Measurements from ENCODE around the gene NFS1.
"Not testable (repeated sequence)": the region's sequence is repeated elsewhere in the genome, so short reads cannot be mapped to it uniquely, and the experiment has no call there.

Gene NFS1

DNA sequence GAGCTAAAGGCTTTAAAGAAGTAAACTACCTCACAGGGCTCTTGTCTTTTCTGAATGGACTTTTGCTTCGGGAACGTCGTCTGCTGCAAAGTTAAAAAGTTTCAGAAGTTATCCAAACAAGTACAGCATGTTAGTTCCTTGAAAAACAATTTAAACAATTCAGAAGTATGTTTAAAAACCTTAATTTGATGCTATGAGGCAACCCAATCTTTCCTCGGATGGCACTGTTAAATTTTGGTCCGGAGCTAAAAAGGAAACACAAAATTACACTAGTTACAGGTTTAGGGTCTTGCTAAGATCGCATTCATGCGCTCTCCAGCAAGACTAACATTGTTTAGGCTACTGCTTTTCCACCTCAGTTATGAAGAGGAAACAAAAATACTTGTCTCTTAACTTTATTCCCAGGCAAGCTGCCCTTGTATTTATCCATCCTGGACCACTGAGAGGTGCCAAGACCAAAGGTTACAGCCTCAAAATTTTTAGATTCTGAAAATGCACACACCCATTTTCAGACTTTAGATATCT lies 30.2 kb upstream of the NFS1 start:
- DNase-seq = no peak

DNA sequence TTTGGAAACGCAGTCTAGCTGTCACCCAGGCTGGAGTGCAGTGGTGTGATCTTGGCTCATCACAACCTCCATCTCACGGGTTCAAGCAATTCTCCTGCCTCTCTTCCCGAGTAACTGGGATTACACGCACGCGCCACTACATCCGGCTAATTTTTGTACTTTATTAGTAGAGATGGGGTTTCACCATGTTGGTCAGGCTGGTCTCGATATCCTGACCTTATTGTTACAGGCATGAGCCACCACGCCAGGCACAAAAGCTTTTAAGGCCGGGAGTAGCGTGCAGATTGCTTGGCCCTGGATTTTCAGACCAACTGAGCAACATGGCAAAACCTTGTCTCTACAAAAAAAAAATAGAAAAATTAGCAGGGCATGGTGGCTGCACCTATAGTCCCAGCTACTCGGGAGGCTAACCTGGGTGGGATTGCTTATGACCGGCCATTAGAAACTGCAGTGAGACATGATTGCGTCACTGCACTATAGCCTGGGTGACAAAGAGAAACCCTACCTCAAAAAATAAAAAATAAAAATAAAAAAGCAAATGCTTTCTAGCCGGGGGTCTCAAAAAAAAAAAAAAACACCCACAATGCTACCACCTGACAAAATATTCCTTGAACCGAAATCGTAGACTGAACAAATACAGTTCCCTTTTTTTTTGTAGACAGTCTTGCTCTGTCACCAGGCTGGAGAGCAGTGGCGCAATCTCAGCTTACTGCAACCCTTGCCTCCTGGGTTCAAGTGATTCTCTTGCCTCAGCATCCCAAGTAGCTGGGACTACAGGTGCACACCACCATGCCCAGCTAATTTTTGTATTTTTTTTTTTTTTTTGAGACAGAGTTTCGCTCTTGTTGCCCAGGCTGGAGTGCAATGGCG lies 27.9 kb upstream of the NFS1 start:
- DNase-seq = no peak

DNA sequence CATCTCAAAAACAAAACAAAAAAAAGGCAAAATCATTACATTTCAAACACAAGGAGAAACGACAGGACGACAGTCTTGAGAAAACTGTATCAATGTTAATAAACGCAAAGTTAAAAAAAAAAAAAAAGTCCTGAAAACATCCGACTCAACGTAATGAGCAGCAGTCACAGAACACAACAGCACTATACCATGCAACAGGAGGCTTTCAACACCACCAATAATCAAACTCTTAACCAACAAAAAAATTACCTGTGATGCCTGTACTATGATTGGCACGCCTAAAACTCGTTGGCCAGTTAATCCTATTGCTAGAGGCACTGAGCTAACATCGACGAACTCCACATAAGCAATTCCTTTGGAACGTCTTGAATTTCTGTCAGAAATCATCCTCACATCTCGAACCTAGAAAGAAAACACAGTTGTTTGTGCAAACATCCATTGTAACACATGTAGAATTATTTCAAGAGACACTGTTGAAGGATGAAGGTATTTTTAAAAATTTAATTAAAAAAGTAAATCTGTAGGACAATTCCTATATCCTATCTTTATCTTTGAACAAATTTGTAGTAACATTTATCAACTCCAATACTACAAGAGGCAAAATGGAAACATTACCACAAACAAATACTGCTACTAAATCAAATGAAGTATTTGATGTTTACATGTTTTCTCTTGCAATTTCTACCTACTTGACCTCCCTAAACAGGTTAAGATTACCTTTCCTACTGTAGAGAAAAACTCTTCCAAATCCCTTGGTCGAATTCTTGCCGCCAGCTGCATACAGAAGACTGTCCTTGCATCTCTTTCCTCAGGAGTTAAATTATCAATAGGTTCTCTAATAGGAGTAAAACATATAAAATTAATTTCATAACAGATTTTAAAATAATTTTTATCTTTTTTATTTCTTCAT lies 25.4 kb upstream of the NFS1 start:
- DNase-seq = no peak

DNA sequence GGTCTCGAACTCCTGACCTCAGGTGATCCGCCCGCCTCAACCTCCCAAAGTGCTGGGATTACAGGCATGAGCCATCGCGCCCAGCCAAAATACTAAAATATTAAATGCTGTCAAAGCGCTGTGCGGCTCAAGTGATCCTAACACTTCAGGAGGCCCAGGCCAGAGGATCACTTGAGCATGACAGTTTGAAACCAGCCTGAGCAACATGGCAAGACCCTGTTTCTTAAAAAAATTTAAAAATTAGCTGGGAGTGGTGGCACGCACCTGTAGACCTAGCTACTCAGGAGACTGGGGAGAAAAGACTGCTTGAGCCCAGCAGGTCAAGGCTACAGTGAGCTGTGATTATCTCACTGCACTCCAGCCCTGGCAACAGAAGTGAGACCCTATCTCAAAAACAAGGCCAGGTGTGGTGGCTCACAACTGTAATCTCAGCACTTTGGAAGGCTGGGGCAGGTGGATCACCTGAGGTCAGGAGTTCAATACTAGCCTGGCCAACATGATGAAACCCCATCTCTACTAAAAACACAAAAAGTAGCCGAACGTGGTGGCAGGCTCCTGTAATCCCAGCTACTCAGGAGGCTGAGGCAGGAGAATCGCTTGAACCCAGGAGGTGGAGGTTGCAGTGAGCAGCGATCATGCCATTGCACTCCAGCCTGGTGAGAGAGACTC lies 24.6 kb upstream of the NFS1 start:
- DNase-seq = not testable (repeated sequence)

DNA sequence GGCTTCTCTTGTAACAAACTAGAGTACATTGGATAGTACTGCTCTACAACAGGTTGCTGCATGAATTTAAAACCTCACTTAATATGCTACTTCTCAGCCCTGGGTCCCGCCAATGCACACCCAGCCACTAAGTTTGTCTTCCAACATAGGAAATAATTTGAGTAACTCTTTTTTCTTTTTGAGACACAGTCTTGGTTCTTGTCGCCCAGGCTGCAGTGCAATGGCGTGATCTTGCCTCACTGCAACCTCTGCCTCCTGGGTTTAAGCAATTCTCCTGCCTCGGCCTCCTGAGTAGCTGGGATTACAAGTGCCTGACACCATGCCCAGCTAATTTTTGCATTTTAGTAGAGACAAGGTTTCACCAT lies 24.1 kb upstream of the NFS1 start:
- DNase-seq = not testable (repeated sequence)

DNA sequence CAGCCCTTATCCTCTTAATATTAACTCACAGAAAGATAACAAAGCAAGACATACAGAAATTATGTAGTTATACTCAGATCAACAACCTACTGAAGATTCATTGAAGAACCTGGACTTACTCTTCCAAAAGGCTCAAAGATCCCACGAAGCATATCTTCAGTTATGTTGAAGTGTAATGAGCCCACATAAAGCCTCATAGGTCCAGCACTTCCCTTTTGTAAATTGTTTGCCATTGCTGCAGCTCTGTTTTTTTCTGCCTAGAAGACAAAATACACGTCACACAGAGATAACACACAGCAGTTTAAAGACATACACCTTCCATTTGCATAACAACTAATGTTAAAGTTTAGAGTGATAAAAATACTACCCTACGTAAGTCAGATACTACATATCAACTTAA lies 22.5 kb upstream of the NFS1 start:
- no peak for DNase-seq

DNA sequence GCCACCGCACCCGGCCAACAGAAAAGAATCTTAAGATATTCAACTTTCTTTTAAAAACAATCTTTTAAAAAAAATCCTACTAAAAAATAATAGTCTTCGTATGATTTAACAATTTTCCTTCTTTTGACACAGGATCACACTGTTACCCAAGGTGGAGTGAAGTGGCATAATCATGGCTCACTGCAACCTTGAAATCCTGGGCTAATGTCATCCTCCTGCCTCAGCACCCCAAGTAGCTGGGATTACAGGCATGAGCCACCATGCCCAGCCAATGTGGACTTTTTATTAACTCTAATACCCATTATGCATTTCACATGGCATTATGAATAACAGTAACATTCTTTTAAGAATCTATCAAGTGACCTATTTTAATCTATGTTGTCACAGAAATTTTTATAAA lies 22.1 kb upstream of the NFS1 start:
- no peak for DNase-seq

DNA sequence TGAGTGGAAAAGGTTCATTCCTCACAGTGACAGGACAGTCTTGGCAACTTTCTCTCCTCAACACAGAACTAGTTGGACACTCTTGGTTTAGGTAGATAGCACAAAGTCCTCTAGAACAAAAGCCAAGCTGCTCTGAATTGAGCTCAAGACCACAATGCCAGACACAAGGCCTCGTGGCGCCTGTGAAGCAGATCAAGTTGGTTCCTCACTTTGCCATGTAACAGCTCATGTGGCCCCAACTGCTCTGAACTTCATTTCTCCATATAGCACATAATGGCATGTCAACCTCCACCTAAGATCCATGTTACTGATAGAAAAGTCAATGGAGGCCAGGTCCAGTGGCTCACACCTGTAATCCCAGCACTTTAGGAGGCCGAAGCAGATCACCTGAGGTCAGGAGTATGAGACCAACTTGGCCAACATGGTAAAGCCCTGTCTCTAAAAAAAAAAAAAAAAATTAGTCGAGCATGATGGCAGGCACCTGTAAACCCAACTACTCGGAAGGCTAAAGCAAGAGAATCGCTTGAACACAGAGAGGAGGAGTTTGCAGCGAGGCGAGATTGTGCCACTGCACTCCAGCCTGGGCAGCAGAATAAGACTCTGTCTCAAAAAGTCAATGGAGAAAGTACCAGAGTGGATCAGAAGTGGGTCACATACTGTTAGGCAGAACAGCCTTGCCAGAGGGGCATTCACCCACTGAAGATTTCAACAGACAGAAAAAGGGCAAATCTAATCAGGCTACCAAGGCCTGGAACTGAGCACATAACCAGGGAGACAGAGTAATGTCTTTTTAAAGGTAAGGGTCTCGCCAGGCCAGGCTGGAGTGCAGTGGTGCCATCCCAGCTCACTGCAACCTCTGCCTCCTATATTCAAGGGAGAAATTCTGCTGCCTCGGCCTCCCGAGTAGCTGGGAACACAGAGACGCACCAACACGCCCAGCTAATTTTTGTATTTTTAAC lies 21.3 kb upstream of the NFS1 start:
- DNase-seq = no peak

DNA sequence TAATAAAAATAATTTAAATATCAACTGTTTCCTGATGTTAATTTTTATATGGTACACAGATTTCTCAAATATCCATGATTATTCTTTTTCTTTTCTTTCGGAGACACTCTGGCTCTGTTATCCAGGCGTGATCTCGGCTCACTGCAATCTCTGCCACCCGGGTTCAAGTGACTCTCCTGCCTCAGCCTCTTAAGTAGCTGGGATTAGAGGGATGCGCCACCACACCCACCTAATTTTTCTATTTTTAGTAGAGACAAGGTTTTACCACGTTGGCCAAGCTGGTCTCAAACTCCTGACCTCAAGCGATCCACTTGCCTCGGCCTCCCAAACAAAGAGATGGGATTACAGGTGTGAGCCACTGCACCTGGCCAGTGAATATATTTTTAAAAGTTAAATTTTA lies 20.6 kb upstream of the NFS1 start:
- DNase-seq = no peak

DNA sequence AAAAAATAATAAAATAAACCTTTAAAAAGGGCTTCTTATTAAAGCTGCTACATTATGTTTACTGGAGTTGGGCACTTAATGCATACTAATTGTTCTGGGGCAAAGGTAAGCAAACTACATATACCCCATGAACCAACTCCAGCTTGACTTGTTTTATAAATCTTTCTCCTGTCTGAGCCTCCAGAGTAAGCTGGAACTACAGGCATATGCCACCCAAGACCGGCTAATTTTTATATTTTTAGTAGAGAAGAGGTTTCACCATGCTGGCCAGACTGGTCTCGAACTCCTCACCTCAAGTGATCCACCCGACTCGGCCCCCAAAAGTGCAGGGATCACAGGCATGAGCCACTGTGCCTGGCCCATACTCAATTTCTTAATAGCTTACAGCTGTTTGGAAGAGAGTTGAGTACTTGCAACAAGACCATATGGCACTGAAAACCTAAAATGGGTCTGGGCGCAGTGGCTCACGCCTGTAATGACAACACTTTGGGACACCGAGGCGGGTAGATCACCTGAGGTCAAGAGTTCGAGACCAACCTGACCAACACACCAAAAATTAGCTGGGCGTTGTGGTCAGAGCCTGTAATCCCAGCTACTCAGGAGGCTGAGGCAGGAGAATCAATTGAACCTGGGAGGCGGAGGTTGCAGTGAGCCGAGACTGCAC lies 20.0 kb upstream of the NFS1 start:
- no peak for DNase-seq

DNA sequence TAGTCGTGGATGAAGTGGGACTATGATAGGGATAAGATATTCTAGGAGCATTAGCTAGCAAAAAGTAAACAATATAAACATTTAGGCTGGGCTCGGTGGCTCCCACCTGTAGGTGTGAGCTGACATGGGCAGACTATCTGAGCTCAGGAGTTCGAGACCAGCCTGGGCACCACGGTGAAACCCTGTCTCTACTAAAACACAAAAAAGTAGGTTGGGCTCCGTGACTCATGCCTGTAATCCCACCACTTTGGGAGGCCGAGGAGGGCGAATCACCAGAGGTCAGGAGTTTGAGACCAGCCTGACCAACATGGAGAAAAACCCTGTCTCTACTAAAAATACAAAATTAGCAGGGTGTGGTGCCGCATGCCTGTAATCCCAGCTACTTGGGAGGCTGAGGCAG lies 19.2 kb upstream of the NFS1 start:
- not testable (repeated sequence) for DNase-seq

DNA sequence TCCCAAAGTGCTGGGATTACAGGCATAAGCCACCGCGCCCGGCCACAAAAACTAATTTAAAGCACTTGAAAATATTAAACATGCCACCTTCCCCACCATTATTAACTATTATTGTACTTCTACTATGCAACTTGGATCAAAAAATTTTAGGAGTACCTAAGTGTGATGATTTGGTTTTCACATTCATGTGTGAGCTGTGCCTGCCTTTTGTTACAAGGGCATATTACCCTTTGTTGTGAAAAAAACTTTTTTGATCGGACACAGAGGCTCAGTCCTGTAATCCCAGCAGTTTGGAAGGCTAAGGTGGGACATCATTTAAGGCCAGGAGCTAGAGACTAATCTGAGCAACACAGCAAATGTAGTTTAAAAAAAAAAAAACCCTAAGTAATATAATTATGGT lies 17.2 kb upstream of the NFS1 start:
- DNase-seq = no peak

DNA sequence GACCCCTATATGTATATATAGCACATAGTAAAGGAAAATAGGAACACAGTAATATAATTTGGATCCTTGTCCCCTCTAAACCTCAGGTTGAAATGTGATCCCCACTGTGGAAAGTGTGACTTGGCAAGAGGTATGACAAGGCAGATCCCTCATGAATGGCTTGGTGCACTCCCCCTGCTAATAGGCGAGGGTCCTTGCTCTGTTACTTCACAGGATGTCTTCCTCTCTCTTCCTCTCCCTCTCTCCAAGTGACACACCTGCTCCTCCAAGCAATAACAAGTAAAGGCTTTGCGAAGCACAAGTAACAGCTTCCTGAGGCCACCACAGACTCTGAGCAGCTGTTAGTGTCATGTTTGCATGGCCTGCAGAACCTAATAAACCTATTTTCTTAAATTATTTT lies 16.5 kb upstream of the NFS1 start:
- no peak for DNase-seq

DNA sequence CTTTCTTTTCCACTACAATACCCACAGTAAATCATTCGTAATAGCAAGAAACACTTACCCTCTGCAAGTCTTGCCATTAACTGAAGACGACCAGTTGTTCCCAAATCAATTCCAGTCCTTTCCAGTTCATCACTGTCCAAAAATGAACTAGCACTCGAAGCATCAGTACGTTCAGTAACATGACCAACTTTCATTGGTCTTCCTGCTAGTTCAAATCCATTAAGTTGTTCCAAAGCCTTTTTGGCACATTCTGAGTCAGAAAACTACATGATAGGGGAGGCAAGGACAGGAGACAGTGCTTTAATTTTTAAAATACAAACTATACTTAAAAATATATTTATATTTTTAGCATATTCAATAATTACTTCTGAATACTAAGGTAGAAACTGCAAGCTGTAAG lies 15.0 kb upstream of the NFS1 start:
- no peak for DNase-seq

DNA sequence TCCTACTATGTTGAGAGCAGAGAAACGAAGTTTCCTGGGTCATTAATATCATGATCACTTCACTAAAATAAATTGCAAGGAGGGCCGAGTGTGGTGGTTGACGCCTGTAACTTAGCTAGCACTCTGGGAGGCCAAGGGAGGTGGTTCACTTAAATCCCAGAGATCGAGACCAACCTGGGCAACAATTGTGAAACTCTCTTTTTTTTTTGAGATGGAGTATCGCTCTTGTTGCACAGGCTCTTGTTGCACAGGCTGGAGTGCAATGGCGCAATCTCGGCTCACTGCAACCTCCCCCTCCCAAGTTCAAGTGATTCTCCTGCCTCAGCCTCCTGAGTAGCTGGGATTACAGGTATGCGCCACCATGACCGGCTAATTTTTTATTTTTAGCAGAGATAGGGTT lies 14.0 kb upstream of the NFS1 start:
- DNase-seq = not testable (repeated sequence)

DNA sequence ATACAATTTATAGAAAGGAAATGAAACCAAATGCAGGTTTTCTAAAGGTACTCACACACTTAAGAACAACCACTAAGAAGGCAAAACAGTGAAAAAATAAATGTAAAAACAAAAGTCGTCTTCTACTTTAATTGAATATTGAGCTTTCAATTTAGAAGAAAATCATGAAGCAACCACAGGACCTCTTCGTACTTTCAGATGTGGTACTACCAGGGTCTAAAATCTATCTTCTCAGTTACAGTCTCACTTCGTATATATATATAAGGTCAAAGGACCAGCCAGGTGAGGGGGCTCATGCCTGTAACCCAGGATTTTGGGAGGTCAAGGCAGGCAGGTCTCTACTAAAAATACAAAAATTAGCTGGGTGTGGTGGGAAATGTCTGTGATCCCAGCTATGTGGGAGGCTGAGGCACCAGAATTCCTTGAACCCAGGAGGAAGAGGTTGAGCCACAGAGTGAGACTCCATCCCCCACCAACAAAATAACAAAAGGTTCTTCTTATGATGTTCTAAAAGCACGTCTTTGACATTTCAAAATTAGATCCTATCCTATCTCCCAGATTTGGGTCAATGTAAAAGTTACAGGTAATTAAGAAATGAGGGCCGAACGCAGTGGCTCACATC lies 12.5 kb upstream of the NFS1 start:
- DNase-seq = no peak

DNA sequence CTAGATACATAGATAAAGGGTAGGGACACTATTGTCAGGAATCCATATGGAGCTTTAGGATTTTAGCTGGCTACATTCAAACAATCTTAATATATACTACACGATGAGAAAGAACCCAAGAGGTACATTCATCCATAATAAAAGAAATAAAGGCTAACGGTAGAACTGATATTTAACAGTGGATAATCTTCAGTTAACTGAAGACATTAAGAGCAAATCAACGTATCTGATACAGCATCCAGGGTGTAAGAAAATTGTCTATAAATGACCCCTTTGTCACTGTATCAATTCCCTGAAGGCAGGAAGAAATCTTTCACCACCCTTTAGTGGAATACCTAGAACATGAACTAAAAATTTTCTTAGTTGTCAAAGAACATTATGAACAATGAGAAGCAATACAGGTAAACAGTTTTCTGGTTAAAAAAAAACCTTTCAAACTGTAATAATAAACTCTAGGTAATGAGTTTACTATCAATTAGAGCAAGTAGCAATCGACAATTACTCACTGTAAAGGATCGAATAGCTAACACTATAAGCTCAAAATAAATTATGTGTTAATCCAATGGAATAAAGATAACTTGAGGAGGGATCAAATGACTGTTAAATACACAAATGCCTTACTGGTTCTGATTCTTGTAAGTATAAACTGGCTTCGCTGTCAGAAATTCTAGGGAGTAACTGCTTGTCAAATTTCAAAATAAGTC lies 11.9 kb upstream of the NFS1 start:
- DNase-seq = no peak

DNA sequence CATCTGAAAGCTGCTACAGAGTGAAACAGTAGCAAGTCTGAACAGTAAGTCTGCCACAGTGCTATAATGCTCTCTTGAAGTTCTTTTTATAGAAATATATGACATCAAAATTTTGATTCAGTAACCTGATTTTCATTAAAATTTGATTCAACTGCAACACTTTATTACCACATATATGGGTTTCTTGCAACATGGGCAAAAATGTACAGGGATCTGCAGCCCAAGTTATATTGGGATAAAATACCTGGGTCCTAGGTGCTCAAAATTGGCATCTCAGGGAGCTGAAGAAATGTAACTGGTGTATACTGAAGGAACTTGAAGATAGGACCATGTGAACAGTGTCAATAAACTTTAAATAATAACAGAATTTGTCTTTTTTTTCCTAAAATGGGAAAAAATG lies 10.9 kb upstream of the NFS1 start:
- DNase-seq = no peak

DNA sequence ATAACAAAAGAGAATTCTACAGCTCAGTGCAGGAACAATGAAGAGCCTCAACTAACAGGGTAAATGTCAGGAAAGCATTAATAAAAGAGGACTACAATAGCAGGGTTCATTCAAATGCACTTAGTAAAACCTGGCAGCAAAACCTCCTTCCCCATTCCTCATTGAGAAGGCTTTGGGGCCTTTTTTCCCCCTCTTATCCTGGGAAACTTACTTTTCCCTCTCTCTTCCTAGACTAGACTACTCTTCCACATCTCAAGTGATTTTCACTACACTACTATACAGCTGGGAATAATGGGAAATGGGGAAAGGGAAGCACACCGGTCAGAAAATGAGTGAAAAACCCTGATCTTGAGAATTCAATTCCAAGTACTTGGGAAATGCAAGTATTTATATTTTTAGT lies 10.1 kb upstream of the NFS1 start:
- no peak for DNase-seq

DNA sequence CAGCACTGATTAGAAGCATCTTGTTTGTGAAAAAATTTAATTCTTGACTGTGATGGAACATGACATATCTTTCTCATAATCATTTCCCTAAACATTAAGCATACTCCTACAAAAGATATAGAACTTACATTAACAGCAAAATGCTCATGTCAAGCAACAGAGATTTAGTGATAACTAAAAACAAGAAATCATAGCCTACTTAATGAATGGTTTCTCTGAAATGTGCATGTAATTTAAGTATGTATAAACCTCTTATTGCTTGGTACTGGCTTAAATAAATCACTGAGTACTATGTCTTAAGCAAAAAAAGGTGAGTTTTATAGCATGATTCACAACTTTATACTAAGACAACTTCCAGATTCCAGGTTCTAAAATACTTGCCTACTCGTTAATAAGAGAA lies 9.3 kb upstream of the NFS1 start:
- DNase-seq = no peak

All from CD4-positive, alpha-beta T cell treated with Interleukin-6 for 4 hours (primary cell).